ENCODE measurements around the gene CACYBP. TPM values are rescaled to one million over a fixed set of nuclear protein-coding genes. Genes with fewer than 3 reads are reported as not detected.

CACYBP gene
- total RNA-seq, 2 experiments from 2014 or later: 343 to 473 TPM

DNA sequence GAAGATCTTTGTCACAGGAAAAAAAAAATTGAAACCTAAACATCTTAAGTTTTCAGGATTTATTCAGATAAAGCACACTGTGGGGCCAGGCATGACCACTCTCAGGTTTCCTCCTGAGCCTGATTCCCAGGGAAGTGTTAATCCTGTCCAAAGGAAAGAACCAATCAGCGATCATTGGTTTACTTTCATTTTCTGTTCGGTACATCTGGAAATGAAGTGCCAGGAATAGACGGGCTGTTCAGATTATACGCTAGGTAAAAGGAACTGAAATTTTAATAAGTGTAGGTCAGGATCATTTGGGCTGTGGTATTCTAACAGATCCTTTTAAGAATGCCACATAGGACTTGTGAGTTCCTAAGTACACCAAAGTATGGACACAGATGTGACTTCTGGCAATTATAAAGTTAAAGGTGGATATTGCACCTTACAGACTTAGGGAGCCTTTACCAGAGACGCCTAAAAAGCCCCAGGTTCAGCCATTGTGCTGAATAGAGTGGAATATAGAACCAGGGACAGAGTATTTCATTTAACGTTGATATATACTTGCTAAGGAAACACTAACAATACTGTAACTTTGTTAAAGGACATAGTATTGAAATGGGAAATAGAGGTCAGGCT, 9.3 kb upstream of the CACYBP start:
- ChIA-PET POLR2A (interaction anchor here (0.7 to 1.1 kb wide), 4 partner anchors 26 to 250 kb away, joined by 3 to 5 read pairs (median 4); no protein-coding TSS in a partner anchor), CTCF (ENCODE audit: unreplicated experiment) (no interaction called here)
- Histone ChIP-seq H3K9me3 (ENCODE audit: low read length) (0 out of 2 replicates have a peak, but pooled peaks cover under 1% of the 10 kb centered on the region), H3K27ac (ENCODE audit: low read depth, low read length, poor library complexity, severe bottlenecking) (peak overlapping the region; percentile 44), H3K4me1 (ENCODE audit: insufficient read depth, low read length, poor library complexity, severe bottlenecking) (peaks cover 21% of the 10 kb centered on the region), H3K4me3 (ENCODE audit: low read depth, low read length, poor library complexity, severe bottlenecking) (peak overlapping the region; percentile 53), H3K9me2 (ENCODE audit: insufficient read depth, low read length) (no peaks in the 10 kb centered on the region), H3K36me3 (ENCODE audit: insufficient read depth, low read length) (peaks cover 92% of the 10 kb centered on the region), H3K79me2 (ENCODE audit: insufficient read depth, low read depth, low read length) (no peaks in the 10 kb centered on the region), H4K20me1 (ENCODE audit: insufficient read depth, low read length) (no peaks in the 10 kb centered on the region), H3K4me2 (ENCODE audit: low read length) (peak overlapping the region; percentile 74), H2AFZ (ENCODE audit: low read length) (no peak overlapping the region; the same call in 1 of the 2 replicates)
- peak; percentile 56 for DNase-seq (ENCODE audit: low spot score)
- no TSS peak for BruUV-seq (replicated peaks)
- TF ChIP-seq CTCF (conservative IDR thresholded peaks at IDR 0.05; ENCODE audit: low read length) (no peak), EZH2phosphoT487 (IDR thresholded peaks at IDR 0.05; ENCODE audit: borderline replicate concordance, low read depth, low read length) (no peak)
- intact Hi-C loops (cut with micrococcal nuclease; ENCODE audit: unreplicated experiment): no loop called here

DNA sequence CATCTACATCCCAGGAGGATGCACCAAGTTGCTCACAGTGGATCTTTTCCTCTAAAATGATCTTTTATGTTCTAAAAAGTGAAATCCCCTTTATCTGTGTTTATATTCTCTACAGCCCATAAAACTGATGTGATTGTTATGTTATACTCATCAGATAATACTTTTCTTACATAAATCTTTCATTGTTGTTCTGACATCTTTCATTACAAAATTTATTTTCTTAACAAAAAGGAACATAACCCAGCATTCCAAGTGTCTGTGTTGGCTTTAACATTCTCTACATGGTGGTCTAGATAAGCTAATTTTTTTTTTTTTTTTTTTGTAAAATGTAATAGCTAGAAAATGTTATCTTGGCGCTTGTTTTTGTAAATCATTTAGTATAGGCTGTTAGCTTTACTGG, 8.3 kb upstream of the CACYBP start:
- Histone ChIP-seq H3K4me3 (ENCODE audit: low read depth, low read length, poor library complexity, severe bottlenecking) (no peak overlapping the region), H3K4me1 (ENCODE audit: insufficient read depth, low read length, poor library complexity, severe bottlenecking) (peaks cover 21% of the 10 kb centered on the region), H3K9me3 (ENCODE audit: low read length) (peaks cover 10% of the 10 kb centered on the region; the same call in 1 of the 2 replicates), H2AFZ (ENCODE audit: low read length) (no peak overlapping the region), H3K36me3 (ENCODE audit: insufficient read depth, low read length) (peaks cover 92% of the 10 kb centered on the region), H3K4me2 (ENCODE audit: low read length) (no peak overlapping the region), H3K79me2 (ENCODE audit: insufficient read depth, low read depth, low read length) (peaks cover 2% of the 10 kb centered on the region; the same call in 1 of the 2 replicates), H3K27ac (ENCODE audit: low read depth, low read length, poor library complexity, severe bottlenecking) (no peak overlapping the region), H3K9me2 (ENCODE audit: insufficient read depth, low read length) (no peaks in the 10 kb centered on the region), H4K20me1 (ENCODE audit: insufficient read depth, low read length) (no peaks in the 10 kb centered on the region)
- no TSS peak for BruUV-seq (replicated peaks)
- DNase-seq (ENCODE audit: low spot score): no peak
- ChIA-PET POLR2A (interaction anchor here (0.6 to 1.6 kb wide), 6 partner anchors 13 to 227 kb away, joined by 3 to 5 read pairs (median 3); no protein-coding TSS in a partner anchor), CTCF (ENCODE audit: unreplicated experiment) (no interaction called here)
- intact Hi-C loops (cut with micrococcal nuclease; ENCODE audit: unreplicated experiment): no loop called here
- TF ChIP-seq EZH2phosphoT487 (IDR thresholded peaks at IDR 0.05; ENCODE audit: borderline replicate concordance, low read depth, low read length): no peak
- TF ChIP-seq CTCF (conservative IDR thresholded peaks at IDR 0.05; ENCODE audit: low read length): no peak

DNA sequence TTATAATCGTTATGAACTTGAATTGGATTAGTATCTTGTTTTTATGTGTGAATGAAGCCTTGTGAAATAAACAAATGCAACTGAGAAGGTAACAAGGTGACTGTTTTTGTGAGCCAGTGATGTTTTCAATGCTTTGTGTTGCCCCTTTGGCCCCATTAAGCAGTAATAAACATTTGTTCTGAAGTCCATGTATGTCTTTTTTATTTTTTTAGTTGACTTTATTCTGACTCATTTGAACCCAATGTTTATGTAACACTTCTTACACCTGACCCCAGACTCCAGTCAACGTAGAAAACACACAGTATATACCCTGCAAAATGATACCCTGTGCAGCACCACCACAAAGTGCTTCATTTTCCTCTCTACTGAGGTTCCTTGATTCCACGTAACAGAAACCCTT, 4.6 kb upstream of the CACYBP start:
- no peaks in the 10 kb centered on the region for H3K9me2 ChIP-seq (ENCODE audit: insufficient read depth, low read length)
- peaks cover 23% of the 10 kb centered on the region; the same call in 1 of the 2 replicates for H3K79me2 ChIP-seq (ENCODE audit: insufficient read depth, low read depth, low read length)
- no TSS peak for BruUV-seq (replicated peaks)
- no peaks in the 10 kb centered on the region for H4K20me1 ChIP-seq (ENCODE audit: insufficient read depth, low read length)
- H3K4me3 ChIP-seq (ENCODE audit: low read depth, low read length, poor library complexity, severe bottlenecking): no peak overlapping the region
- no peak overlapping the region for H3K27ac ChIP-seq (ENCODE audit: low read depth, low read length, poor library complexity, severe bottlenecking)
- H2AFZ ChIP-seq (ENCODE audit: low read length): no peak overlapping the region
- DNase-seq (ENCODE audit: low spot score): no peak
- H3K4me2 ChIP-seq (ENCODE audit: low read length): no peak overlapping the region
- intact Hi-C loops (cut with micrococcal nuclease; ENCODE audit: unreplicated experiment): loop anchor here (5.0 kb wide), 1 partner anchor 733 kb away; no protein-coding TSS in a partner anchor
- ChIA-PET POLR2A (interaction anchor here (1.0 kb wide), 1 partner anchor 28 kb away, joined by 3 read pairs; the partner anchor contains the start of gene MRPS14), CTCF (ENCODE audit: unreplicated experiment) (interaction anchor here (0.7 kb wide), 1 partner anchor 224 kb away, joined by 3 read pairs; no protein-coding TSS in a partner anchor)
- peaks cover 77% of the 10 kb centered on the region for H3K36me3 ChIP-seq (ENCODE audit: insufficient read depth, low read length)
- TF ChIP-seq CTCF (conservative IDR thresholded peaks at IDR 0.05; ENCODE audit: low read length) (no peak), EZH2phosphoT487 (IDR thresholded peaks at IDR 0.05; ENCODE audit: borderline replicate concordance, low read depth, low read length) (no peak)
- H3K9me3 ChIP-seq (ENCODE audit: low read length): peaks cover 17% of the 10 kb centered on the region; the same call in 1 of the 2 replicates
- H3K4me1 ChIP-seq (ENCODE audit: insufficient read depth, low read length, poor library complexity, severe bottlenecking): peaks cover 19% of the 10 kb centered on the region

All from OCI-LY7 (cell line).